A673 (cell line): ENCODE results near the gene GAL3ST2.
"Not testable (repeated sequence)": the region's sequence is repeated elsewhere in the genome, so short reads cannot be mapped to it uniquely, and the experiment has no call there.

ENCODE experiments used
- EZH2 ChIP-seq: fragments of 200-600 bp; sonication (generic); IDR thresholded peaks from 2 replicates; pipeline ENCODE4 v1.6.1; 2017; ENCODE audit warnings: borderline replicate concordance, low read depth, mild to moderate bottlenecking, mixed read lengths, antibody characterized with exemption, low read length; ENCODE audit not compliant: poor library complexity, severe bottlenecking
- TF ChIP-seq, protein P1 (sequence below): fragments of 300-800, 200-600 bp; sonication (generic); conservative IDR thresholded peaks from 2 replicates; pipeline ENCODE4 v1.5.1; 2017; ENCODE audit warnings: low read depth, mild to moderate bottlenecking, antibody characterized with exemption, low read length, moderate library complexity, mixed read lengths

DNA sequence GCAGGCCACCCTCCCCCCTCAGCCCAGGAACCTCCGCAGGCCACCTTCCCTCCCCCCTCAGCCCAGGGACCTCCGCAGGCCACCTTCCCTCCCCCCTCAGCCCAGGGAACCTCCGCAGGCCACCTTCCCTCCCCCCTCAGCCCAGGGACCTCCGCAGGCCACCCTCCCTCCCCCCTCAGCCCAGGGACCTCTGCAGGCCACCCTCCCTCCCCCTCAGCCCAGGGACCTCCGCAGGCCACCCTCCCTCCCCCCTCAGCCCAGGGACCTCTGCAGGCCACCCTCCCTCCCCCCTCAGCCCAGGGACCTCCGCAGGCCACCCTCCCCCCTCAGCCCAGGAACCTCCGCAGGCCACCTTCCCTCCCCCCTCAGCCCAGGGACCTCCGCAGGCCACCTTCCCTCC is 29.6 kb downstream of the GAL3ST2 start:
- not testable (repeated sequence) for TF ChIP-seq EZH2
- TF ChIP-seq, protein P1, sequence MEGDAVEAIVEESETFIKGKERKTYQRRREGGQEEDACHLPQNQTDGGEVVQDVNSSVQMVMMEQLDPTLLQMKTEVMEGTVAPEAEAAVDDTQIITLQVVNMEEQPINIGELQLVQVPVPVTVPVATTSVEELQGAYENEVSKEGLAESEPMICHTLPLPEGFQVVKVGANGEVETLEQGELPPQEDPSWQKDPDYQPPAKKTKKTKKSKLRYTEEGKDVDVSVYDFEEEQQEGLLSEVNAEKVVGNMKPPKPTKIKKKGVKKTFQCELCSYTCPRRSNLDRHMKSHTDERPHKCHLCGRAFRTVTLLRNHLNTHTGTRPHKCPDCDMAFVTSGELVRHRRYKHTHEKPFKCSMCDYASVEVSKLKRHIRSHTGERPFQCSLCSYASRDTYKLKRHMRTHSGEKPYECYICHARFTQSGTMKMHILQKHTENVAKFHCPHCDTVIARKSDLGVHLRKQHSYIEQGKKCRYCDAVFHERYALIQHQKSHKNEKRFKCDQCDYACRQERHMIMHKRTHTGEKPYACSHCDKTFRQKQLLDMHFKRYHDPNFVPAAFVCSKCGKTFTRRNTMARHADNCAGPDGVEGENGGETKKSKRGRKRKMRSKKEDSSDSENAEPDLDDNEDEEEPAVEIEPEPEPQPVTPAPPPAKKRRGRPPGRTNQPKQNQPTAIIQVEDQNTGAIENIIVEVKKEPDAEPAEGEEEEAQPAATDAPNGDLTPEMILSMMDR = not testable (repeated sequence)
